Activated CD4-positive, alpha-beta T cell treated with anti-CD3 and anti-CD28 coated beads for 48 hours (primary cell): Measurements from ENCODE around the gene ITM2A.

ENCODE experiments used
- DNase-seq: peaks from one replicate; pipeline ENCODE4 v3.0.0-alpha.2; 2020

Gene ITM2A

DNA sequence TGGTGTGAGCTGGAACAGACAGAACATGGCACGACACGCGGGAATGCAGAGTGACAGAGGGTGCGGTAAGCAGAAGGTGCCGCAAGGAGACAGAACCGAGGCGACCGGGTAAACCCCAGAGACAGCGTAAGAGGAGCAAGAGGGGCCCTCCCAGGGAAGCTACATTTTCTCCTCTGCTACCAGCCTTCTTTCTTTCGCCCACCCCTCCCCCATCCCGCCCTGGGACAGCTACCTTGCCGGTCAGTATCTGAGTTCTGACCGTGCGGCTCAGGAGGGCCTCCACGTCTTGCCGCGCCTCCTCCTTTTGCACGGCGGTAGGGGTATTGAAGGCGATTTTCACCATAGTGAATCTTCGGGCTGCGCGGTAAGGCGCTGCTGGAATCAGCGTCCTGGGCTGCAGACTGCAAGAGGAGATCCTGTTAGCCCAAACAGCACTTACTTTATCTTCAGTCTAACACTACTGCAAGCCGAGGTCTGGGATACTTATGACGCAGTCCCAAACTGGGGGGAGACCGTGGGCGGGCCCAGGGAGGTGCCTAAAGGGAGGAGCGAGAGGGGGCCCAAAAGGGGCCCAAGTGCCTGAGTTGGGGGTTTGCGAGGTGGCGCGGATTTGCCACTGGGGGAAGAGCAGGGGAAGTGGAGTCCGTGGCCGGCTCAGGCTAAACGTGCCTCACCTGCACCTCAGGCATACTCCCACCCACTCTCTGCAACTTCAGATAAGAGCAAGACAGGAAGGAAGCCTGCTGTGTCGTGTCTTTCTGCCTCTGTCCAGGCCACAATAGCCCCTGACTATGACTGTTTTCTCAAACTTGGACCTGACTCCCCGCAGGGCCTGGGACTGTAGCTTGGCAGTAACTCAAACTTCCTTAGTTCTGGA, at the start of gene ITM2A:
Gene ITM2A, minus strand, starts transcription at position 462 of the 877 bp plus-strand sequence. Its CDS starts 119 bp downstream, at position 343.
- DNase-seq, result peak; percentile 66

- no peak for DNase-seq
Measured at GRCh38 chrX:79415056-79415455, 47.9 kb upstream of the ITM2A start.

GRCh38 chrX:79413963-79414362, 46.8 kb upstream of the ITM2A start:
- no peak for DNase-seq

GRCh38 chrX:79412972-79413371, 45.8 kb upstream of the ITM2A start:
- no peak for DNase-seq

- DNase-seq, result no peak
Measured at GRCh38 chrX:79412166-79412565, 45.0 kb upstream of the ITM2A start.

DNA sequence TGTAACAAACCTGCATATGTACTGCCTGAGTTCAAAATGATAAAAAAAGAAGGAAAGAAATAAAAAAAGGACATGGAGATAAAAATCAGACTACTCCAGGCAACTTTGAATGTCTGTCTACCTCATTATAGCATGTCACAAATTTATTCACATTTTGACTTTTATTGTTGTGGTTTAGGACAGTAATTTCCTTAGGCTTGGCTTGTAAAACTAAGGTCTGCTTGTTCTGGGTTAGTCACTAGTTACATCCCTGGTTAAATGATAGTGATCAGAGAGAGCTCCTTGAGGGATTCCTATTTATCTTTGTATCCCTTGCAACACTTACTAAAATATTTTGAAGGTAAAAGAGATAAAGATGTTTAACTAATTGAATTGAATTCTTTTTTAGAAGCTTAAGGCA, 42.5 kb upstream of the ITM2A start:
- no peak for DNase-seq

- DNase-seq, result no peak
Measured at GRCh38 chrX:79408623-79409322, 41.6 kb upstream of the ITM2A start.

GRCh38 chrX:79400623-79401022, 33.5 kb upstream of the ITM2A start:
- no peak for DNase-seq

DNA sequence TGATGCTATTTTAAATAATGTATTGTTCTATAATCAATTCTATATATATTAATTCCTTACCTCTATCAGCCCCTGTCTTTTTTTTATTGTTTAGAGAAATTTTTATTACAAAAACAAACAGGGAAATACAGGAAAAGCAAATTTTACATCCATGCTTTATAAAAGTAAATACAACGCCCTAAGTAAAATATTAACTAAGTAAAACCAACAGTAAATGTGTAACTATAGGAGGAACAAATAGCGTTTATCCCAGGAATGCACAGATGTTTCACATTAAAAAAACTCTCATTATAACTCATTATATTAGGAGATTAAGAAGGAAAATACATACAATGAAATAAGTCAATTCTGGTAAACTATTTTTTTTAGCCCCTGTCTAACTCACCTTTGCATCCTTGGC, 8.2 kb upstream of the ITM2A start:
- no peak for DNase-seq

GRCh38 chrX:79371640-79372039, 4.5 kb upstream of the ITM2A start:
- no peak for DNase-seq

DNA sequence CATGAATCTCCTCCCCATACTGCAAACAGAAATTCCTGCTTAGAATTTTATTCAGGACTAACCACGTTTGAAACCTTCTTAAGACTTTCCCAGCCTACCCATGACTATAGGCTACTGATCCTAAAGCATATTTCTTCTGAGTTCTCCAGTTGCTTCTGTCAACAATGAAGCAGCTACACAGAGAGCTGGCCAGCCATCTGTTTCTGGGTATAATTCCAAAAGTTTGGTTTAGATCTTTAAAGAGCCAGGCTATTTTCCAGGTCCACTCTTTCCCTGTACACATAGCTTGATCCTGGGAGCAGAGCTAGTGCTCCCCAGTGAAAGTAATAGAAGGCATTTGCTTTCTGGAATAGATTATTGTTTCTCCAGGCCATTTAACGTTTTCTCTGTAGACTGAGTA, 4.0 kb upstream of the ITM2A start:
- DNase-seq, result no peak

DNA sequence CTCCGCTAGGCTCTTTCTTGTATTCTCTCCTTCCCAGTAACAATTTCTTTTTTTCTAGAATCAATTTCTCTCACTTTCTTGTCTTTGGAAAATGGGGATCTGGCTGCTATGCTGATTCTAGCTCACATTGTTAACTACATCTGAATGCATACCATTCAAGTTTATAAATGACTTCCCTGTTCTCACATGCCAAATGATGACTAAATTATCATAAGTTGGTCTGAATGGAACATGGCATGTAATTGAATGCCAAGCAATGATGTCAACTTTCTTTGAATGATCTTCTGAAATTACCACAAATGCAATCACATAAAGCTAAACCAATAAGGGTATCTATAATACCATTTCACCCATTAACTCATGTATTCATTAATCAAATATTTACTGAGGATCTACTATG, 2.7 kb upstream of the ITM2A start:
- no peak for DNase-seq

DNA sequence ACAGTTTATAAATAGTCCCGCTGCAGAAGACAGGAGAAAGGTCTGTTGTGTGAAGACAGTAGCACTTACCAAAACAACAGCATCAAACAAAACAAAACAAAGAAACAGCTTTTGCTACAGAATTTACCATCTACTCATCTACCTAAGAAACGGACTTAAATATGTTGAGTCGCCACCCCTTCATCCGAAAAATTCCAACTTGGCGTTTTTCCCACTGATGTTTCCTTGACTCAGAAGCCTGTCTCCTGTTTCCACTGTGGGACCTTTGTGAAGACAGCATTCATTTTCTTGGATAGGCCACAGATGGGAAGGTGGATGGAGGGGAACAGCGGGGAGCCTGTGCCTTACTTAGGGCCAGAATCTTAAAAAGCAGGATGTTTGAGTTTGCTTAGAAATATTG, 1.3 kb upstream of the ITM2A start:
- DNase-seq, result no peak

DNA sequence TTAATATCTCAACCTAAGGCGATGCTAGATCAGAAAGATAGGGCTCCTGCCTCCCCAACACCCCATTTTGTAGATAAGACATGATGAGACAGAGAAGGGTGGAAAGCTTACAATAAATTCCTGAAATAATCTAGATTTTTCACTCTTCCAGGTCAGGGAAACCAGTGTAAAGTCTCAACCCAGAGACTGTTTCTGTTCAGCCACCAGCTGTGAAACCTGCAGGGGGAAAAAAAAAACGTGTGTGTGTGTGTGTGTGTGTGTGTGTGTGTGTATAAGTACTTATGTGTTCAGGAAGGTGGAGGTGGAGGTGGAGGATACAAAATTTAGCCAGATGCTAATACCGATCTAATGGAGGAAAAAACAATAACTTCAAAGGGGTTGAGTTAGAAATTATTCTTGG, 773 bp upstream of the ITM2A start:
- DNase-seq, result no peak

GRCh38 chrX:79366556-79366872, 620 bp downstream of the ITM2A start:
- no peak for DNase-seq

GRCh38 chrX:79365591-79365990, 1.5 kb downstream of the ITM2A start:
- no peak for DNase-seq

DNA sequence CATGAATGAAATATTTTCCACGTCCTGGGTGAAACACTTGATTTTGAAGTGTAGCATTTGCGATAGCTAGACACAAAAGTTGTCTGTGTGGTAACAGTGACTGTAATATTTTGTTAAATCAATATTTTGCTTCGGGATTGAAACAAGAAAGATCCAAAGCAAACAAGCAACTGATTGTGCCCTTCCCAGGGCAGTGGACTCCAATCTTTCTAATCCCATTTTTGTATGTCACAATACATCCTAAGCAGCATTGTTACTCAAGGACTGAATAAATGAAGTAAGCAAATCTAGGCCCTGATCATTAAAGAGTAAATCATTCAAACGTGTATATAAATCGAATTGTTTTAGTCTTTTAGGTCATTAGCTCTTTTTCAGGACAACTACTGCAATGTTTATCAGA, 2.8 kb downstream of the ITM2A start:
- DNase-seq, result no peak

- no peak for DNase-seq
Measured at GRCh38 chrX:79361192-79361870, 5.8 kb downstream of the ITM2A start.

GRCh38 chrX:79336869-79337815, 30.0 kb downstream of the ITM2A start:
- no peak for DNase-seq

DNA sequence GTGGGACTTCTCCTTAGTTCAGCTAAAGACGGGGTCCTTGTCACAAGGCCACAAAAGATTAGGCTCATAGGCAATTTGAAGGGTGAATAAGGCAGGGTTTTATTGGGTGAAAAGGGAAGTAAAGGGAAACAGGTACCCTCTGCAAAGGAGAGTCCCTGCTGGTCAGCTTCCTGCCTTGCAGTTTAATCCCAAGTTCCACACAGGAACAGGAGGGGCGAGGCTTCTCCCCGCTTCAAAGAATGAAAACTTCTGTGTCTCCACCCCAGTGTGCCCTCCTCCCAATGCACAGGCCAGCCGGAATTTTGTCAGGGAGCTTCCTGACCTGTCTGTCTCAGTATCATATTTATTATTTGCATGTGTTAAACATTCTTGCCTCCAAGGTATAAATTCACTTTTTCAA, 37.1 kb downstream of the ITM2A start:
- no peak for DNase-seq

GRCh38 chrX:79325263-79325958, 41.7 kb downstream of the ITM2A start:
- peak; percentile 23 for DNase-seq
